GM19324 (cell line): Measurements from ENCODE around the gene TTBK2.

Experiments
- ATAC-seq: cut with Tn5 transposase; IDR thresholded peaks from one replicate; pipeline ENCODE4 v1.9.1; 2021; ENCODE audit warnings: mild to moderate bottlenecking, moderate library complexity; ENCODE audit not compliant: unreplicated experiment, low FRiP score

Gene TTBK2

GRCh38 chr15:42730536-42730935 is 190.0 kb downstream of the TTBK2 start:
- no peak for ATAC-seq

GRCh38 chr15:42730135-42730534 is 190.4 kb downstream of the TTBK2 start:
- ATAC-seq, result no peak

- ATAC-seq, result no peak
Measured at GRCh38 chr15:42729409-42729808, 191.2 kb downstream of the TTBK2 start.

- no peak for ATAC-seq
Measured at GRCh38 chr15:42728972-42729371, 191.6 kb downstream of the TTBK2 start.

GRCh38 chr15:42728560-42728959 is 192.0 kb downstream of the TTBK2 start:
- ATAC-seq, result no peak

GRCh38 chr15:42727750-42728381 is 192.7 kb downstream of the TTBK2 start:
- ATAC-seq, result no peak

GRCh38 chr15:42726114-42726513 is 194.5 kb downstream of the TTBK2 start:
- no peak for ATAC-seq

GRCh38 chr15:42725331-42725903 is 195.2 kb downstream of the TTBK2 start:
- ATAC-seq, result no peak

GRCh38 chr15:42724276-42724675 is 196.3 kb downstream of the TTBK2 start:
- ATAC-seq, result no peak

- no peak for ATAC-seq
Measured at GRCh38 chr15:42723068-42723467, 197.5 kb downstream of the TTBK2 start.

GRCh38 chr15:42721916-42722315 is 198.7 kb downstream of the TTBK2 start:
- ATAC-seq, result no peak

GRCh38 chr15:42721016-42721415 is 199.6 kb downstream of the TTBK2 start:
- ATAC-seq, result no peak

- ATAC-seq, result no peak
Measured at GRCh38 chr15:42720071-42720470, 200.5 kb downstream of the TTBK2 start.

- no peak for ATAC-seq
Measured at GRCh38 chr15:42719043-42719442, 201.5 kb downstream of the TTBK2 start.

- ATAC-seq, result no peak
Measured at GRCh38 chr15:42716626-42717025, 204.0 kb downstream of the TTBK2 start.

- ATAC-seq, result no peak
Measured at GRCh38 chr15:42716125-42716524, 204.5 kb downstream of the TTBK2 start.

GRCh38 chr15:42712584-42712983 is 208.0 kb downstream of the TTBK2 start:
- ATAC-seq, result no peak

GRCh38 chr15:42711746-42712145 is 208.8 kb downstream of the TTBK2 start:
- ATAC-seq, result no peak

GRCh38 chr15:42710662-42711061 is 209.9 kb downstream of the TTBK2 start:
- ATAC-seq, result no peak

- ATAC-seq, result no peak
Measured at GRCh38 chr15:42707873-42708544, 212.6 kb downstream of the TTBK2 start.

GRCh38 chr15:42707068-42707467 is 213.5 kb downstream of the TTBK2 start:
- no peak for ATAC-seq

- ATAC-seq, result no peak
Measured at GRCh38 chr15:42705336-42705735, 215.2 kb downstream of the TTBK2 start.
